ENCODE results near the gene CTBS. TPM values are rescaled to one million over a fixed set of nuclear protein-coding genes. Genes with fewer than 3 reads are reported as not detected.
A peak's percentile ranks its signal among the peaks of the same experiment; 100 is the strongest.

Gene CTBS
- total and polyA plus RNA-seq, 11 donors, result 2.5 to 19.9 (median 7.7) TPM

DNA sequence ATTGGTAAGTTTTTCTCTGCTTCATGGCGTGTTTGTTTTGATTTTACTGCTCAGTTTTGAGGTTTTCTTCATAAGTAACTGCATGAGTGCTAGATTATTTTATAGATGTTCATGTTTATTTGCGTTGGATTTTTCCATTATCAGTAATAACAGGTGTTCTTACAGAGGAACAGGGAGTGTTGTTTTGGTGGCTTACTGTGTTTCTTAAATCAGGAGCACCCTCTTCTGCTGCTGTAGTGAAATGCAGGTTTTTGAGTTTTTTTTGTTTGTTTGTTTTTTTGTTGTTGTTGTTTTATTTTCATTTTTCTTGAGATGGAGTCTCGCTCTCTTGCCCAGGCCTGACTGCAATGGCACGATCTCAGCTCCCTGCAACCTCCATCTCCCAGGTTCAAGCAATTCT lies 32.6 kb downstream of the CTBS start:
- ATAC-seq, result no peak
- WGBS, 4 donors, result 88 to 94% (median 93%) methylated on average over 4 of the region's 4 CpGs

DNA sequence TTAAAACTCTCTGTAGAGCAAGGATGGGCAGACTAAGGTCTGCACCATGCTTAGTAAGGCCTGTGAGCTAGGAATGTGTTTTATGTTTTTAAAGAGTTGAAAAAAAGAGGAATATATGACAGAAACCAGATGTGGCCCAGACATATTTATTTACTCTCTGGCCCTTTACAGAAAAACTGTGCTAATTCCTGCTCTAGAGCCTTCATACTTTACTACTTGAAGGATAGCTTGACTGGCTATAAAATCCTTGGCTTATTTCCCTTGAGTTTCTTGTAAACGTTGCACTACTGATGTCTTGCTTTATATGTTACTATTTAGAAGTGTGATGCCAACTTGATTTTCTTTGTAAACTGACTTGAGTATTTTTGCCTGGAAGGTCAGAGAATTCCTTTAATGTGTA lies 33.5 kb downstream of the CTBS start:
- no peaks in the 10 kb centered on the region for H3K4me1 ChIP-seq

More for the DNA sequence above, 32.6 kb downstream of the CTBS start:
- Histone ChIP-seq H3K4me3 (no peak overlapping the region), H3K27me3 (no peaks in the 10 kb centered on the region), H3K36me3 (peaks cover 0 to 38% (median 14%) of the 10 kb centered on the region in 9 donors), H3K27ac (no peak overlapping the region), H3K4me1 (no peaks in the 10 kb centered on the region), H3K9me3 (no peaks in the 10 kb centered on the region)
- no peak for DNase-seq
- intact Hi-C loops (cut with DNase I), result loop anchor here in 1 of 10 donors (10.0 kb wide), 1 partner anchor 97 kb away; no protein-coding TSS in a partner anchor
- TF ChIP-seq POLR2A (IDR thresholded peaks at IDR 0.05) (no peak), CTCF (IDR thresholded peaks at IDR 0.05) (peak in 6 of 12 donors; percentile 14 to 37 (median 28))

GRCh38 chr1:84539972-84540371 lies 34.3 kb downstream of the CTBS start:
- no peak for DNase-seq
- Histone ChIP-seq H3K36me3 (peaks cover 0 to 38% (median 14%) of the 10 kb centered on the region in 9 donors), H3K27me3 (no peaks in the 10 kb centered on the region), H3K4me1 (no peaks in the 10 kb centered on the region), H3K9me3 (no peaks in the 10 kb centered on the region), H3K4me3 (no peak overlapping the region), H3K27ac (no peak overlapping the region)
- intact Hi-C loops (cut with DNase I), result loop anchor here in 1 of 10 donors (10.0 kb wide), 1 partner anchor 95 kb away; no protein-coding TSS in a partner anchor
- 91 to 95% (median 94%) methylated on average over 3 of the region's 3 CpGs for WGBS, 4 donors
- no peak for ATAC-seq
- no peak for TF ChIP-seq POLR2A (IDR thresholded peaks at IDR 0.05)
- TF ChIP-seq CTCF (IDR thresholded peaks at IDR 0.05), result no peak

More for the DNA sequence above, 33.5 kb downstream of the CTBS start:
- TF ChIP-seq CTCF (IDR thresholded peaks at IDR 0.05) (no peak), POLR2A (IDR thresholded peaks at IDR 0.05) (no peak)
- intact Hi-C loops (cut with DNase I), result loop anchor here in 1 of 10 donors (10.0 kb wide), 1 partner anchor 96 kb away; no protein-coding TSS in a partner anchor
- 42 to 78% (median 64%) methylated on average over 1 of the region's 1 CpG for WGBS, 4 donors
- DNase-seq, result no peak
- Histone ChIP-seq H3K27ac (no peak overlapping the region), H3K4me3 (no peak overlapping the region), H3K36me3 (peaks cover 0 to 38% (median 14%) of the 10 kb centered on the region in 9 donors), H3K27me3 (no peaks in the 10 kb centered on the region), H3K9me3 (no peaks in the 10 kb centered on the region)
- no peak for ATAC-seq

GRCh38 chr1:84538599-84538998 lies 35.6 kb downstream of the CTBS start:
- ATAC-seq, result no peak
- Histone ChIP-seq H3K27ac (no peak overlapping the region), H3K27me3 (no peaks in the 10 kb centered on the region), H3K4me1 (no peaks in the 10 kb centered on the region), H3K9me3 (no peaks in the 10 kb centered on the region), H3K4me3 (no peak overlapping the region), H3K36me3 (peaks cover 0 to 34% (median 14%) of the 10 kb centered on the region in 9 donors)
- intact Hi-C loops (cut with DNase I), result no loop called here
- no peak for DNase-seq
- no peak for TF ChIP-seq CTCF (IDR thresholded peaks at IDR 0.05)
- no peak for TF ChIP-seq POLR2A (IDR thresholded peaks at IDR 0.05)
